Right lobe of liver (tissue), 6 donors: Measurements from ENCODE around the gene ABHD1. TPM values are rescaled to one million over a fixed set of nuclear protein-coding genes. Genes with fewer than 3 reads are reported as not detected.

Experiments
- ATAC-seq, 4 donors: fragments of 200-7000 bp; cut with Tn5 transposase; one replicate each; pipeline ENCODE4 v1.9.1; 2020; ENCODE audit warnings: mild to moderate bottlenecking in 4 of 4, moderate library complexity in 4 of 4
- DNase-seq, 3 donors: peaks; one replicate each; pipeline ENCODE4 v3.0.0-alpha.2; 2020
- H3K27ac ChIP-seq, 3 donors: fragments of 200-600 bp; one replicate each; pipeline ENCODE4 v1.8.0; 2022
- H3K27me3 ChIP-seq, 2 donors: fragments of 200-600 bp; one replicate each; pipeline ENCODE4 v1.8.0; 2022
- H3K36me3 ChIP-seq, 4 donors: fragments of 200-600 bp; sonication (generic) in 1 of 4; one replicate each; pipeline versions ENCODE4 v1.5.1 to v1.8.0; 2017 to 2022; ENCODE audit warnings: control low read depth in 1 of 4
- H3K4me1 ChIP-seq, 4 donors: fragments of 200-600 bp; sonication (generic) in 1 of 4; one replicate each; pipeline versions ENCODE4 v1.5.1 to v1.8.0; 2017 to 2022; ENCODE audit warnings: control low read depth in 1 of 4
- H3K4me3 ChIP-seq, 3 donors: fragments of 200-600 bp; one replicate each; pipeline ENCODE4 v1.8.0; 2022
- H3K9me3 ChIP-seq, 4 donors: fragments of 200-600 bp; sonication (generic) in 1 of 4; one replicate each; pipeline versions ENCODE4 v1.5.1 to v1.8.0; 2017 to 2022; ENCODE audit warnings: control low read depth in 1 of 4
- CTCF ChIP-seq, 4 donors: fragments of 200-600 bp in 3 of 4; fragments of 450-650 bp in 1 of 4; IDR thresholded peaks; one replicate each; pipeline versions ENCODE4 v1.5.1 to v1.8.0; 2016 to 2022; ENCODE audit warnings: antibody characterized with exemption in 4 of 4, mild to moderate bottlenecking in 2 of 4
- POLR2A ChIP-seq: fragments of 450-650 bp; IDR thresholded peaks from one replicate; pipeline ENCODE4 v1.6.1; 2017; ENCODE audit warnings: antibody characterized with exemption, mild to moderate bottlenecking
- WGBS: methylation state at CpG from one replicate; pipeline ENCODE4 v1.1.6; 2018; ENCODE audit warnings: low coverage, low lambda C conversion rate; ENCODE audit not compliant: insufficient coverage; ENCODE audit errors: missing lambda C conversion rate; 5-methylcytosine and 5-hydroxymethylcytosine counted together
- intact Hi-C, 2 donors: fragments of 100-400 bp; cut with DNase I; formaldehyde crosslinking; loops; one replicate each; pipeline versions ENCODE4 v1.11.2 to v1.14.1; 2022
- total RNA-seq, 6 experiments: library from RNA; depleted of rRNA in 2 of 6; stranded (reverse); fragments of >200 nt in 2 of 6; fragmentation: NEBNext Ultra II Directional in 3 of 6; extraction: Animal tissue kit (Norgen Biotek cat#: 25700) in 3 of 6; gene quantifications; one replicate each; pipeline versions ENCODE4 v1.1.0 to v1.2.4, GENCODE V29; 2016 to 2023
- donor health status: DM: no; HTN: yes; CAD: no.
- donor health status: DM: no; HTN: no; CAD: no.
- donor health status: DM: no; HTN: no; CAD: no.
- donor health status: DM: no; HTN: yes; CAD: no.
- donor health status: DM: no; HTN: yes; CAD: no.

ABHD1 gene
- total RNA-seq, 6 experiments from 2014 or later = 0.74 to 3.2 (median 1.1) TPM

GRCh38 chr2:27162151-27163121 lies 38.8 kb downstream of the ABHD1 start:
- WGBS = 37% methylated on average over 15 of the region's 15 CpGs
- DNase-seq (no peak), ATAC-seq (peak; percentile 75 to 83 (median 80))
- no peaks in the 10 kb centered on the region for H3K27me3 ChIP-seq
- TF ChIP-seq POLR2A (no peak), CTCF (IDR thresholded peaks at IDR 0.05) (no peak)
- intact Hi-C loops = no loop called here
- H3K9me3 ChIP-seq = no peaks in the 10 kb centered on the region
- peak overlapping the region; percentile 14 to 42 (median 29) for H3K4me3 ChIP-seq
- H3K4me1 ChIP-seq = no peaks in the 10 kb centered on the region
- peak overlapping the region; percentile 72 to 76 (median 73) for H3K27ac ChIP-seq
- no peaks in the 10 kb centered on the region for H3K36me3 ChIP-seq

GRCh38 chr2:27164960-27165763 lies 41.5 kb downstream of the ABHD1 start:
- TF ChIP-seq POLR2A = no peak
- no peak for TF ChIP-seq CTCF (IDR thresholded peaks at IDR 0.05)
- no peaks in the 10 kb centered on the region for H3K36me3 ChIP-seq
- DNase-seq (no peak), ATAC-seq (no peak)
- intact Hi-C loops = no loop called here
- 86% methylated on average over 3 of the region's 8 CpGs for WGBS
- H3K9me3 ChIP-seq = no peaks in the 10 kb centered on the region
- H3K4me1 ChIP-seq = peaks cover 0 to under 1% (median 0%) of the 10 kb centered on the region in 4 donors
- no peak overlapping the region for H3K27ac ChIP-seq
- no peaks in the 10 kb centered on the region for H3K27me3 ChIP-seq
- H3K4me3 ChIP-seq = no peak overlapping the region

- Histone ChIP-seq H3K36me3 (no peaks in the 10 kb centered on the region), H3K27ac (peak overlapping the region; percentile 71 to 75 (median 74)), H3K4me3 (no peak overlapping the region), H3K9me3 (no peaks in the 10 kb centered on the region), H3K4me1 (peaks cover 0 to 19% (median 8%) of the 10 kb centered on the region in 4 donors), H3K27me3 (no peaks in the 10 kb centered on the region)
- no peak for TF ChIP-seq POLR2A
- TF ChIP-seq CTCF (IDR thresholded peaks at IDR 0.05) = no peak
- ATAC-seq (peak in 2 of 4 donors; percentile 17 to 20), DNase-seq (no peak)
- 83% methylated on average over 6 of the region's 6 CpGs for WGBS
- intact Hi-C loops = no loop called here
Observed at GRCh38 chr2:27170581-27171337, 47.1 kb downstream of the ABHD1 start.

- intact Hi-C loops = no loop called here
- Histone ChIP-seq H3K27me3 (no peaks in the 10 kb centered on the region), H3K9me3 (no peaks in the 10 kb centered on the region), H3K4me3 (no peak overlapping the region), H3K4me1 (peaks cover 0 to 19% (median 8%) of the 10 kb centered on the region in 4 donors), H3K36me3 (no peaks in the 10 kb centered on the region), H3K27ac (peak overlapping the region; percentile 71 to 75 (median 74))
- peak; percentile 83 to 85 (median 84) for ATAC-seq
- TF ChIP-seq CTCF (IDR thresholded peaks at IDR 0.05) (no peak), POLR2A (no peak)
- DNase-seq = peak; percentile 52 to 80 (median 56)
- WGBS = 40% methylated on average over 8 of the region's 8 CpGs
Observed at GRCh38 chr2:27171351-27171848, 47.8 kb downstream of the ABHD1 start.
